GM21360 (cell line): ENCODE results near the gene NDOR1.

Source experiments
- ATAC-seq: cut with Tn5 transposase; IDR thresholded peaks from one replicate; pipeline ENCODE4 v1.9.1; 2021; ENCODE audit warnings: mild to moderate bottlenecking, moderate library complexity; ENCODE audit not compliant: unreplicated experiment

NDOR1 gene

DNA sequence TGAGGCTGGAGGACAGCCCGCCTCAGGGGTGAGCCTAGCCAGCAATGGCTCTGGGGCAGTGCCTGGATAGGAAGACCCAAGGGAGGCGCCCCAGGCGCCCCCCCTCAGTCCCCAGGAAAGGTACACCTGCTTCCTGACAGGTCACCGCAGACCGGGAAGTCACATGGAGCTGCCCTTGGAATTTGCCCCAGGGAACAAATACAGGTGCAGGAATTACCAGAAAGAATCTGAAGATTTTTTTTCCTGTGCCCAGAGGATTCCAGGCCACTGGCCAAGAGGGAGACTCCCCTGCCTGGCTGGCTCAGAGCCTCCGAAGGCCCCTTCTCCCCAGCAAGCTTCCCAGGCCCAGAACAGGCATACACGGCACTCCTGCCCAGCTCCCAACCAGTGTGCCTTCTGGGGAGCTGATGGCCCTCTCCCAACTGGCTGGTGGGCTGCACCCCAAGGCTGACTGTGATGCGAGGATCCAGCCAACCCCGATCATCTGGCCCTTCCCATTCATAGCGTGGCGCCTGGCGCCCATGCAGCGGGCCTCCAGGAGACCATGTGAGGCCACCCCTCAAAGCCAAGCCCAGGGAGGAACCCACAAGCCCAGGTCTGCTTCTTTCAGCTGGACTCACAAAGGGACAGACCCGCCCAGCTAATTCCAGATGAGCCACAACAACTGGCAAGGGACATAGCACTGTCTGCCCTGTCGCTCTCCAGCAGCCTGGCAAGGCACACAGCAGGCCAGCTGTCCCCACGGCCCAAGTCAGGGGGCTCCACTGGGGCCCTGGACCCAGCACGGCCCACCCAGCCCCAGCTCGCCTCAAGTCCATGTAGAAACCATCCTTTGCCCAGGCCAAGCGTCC is 7.2 kb upstream of the NDOR1 start:
- no peak for ATAC-seq

DNA sequence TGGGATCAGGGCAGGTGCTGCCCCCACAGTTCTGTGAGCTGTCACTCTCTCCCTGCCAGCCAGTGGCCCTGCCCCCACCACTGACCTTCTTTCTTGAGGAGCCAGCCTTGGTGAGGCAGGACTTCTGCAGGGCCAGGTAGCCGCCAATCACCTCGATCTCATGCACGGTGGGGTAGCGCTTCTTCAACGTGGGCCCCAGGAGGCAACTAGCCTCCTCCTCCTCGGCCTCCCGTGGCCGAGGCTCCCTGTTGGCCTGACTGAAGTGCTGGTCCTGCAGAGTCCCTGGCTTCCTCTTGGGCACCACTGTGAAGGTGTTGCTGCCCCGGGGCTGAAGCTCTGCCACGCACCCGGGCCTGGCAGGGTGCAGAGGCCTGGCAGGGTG is 6.6 kb upstream of the NDOR1 start:
- no peak for ATAC-seq

GRCh38 chr9:137199411-137200121 is 5.9 kb upstream of the NDOR1 start:
- ATAC-seq, result no peak

GRCh38 chr9:137200311-137201204 is 4.9 kb upstream of the NDOR1 start, which contains the start of gene TPRN:
Gene TPRN (minus strand): TSS chr9:137200741. CDS start chr9:137200711, 30 bp downstream.
- ATAC-seq, result peak; percentile 81

GRCh38 chr9:137201205-137201868 is 4.2 kb upstream of the NDOR1 start:
- ATAC-seq, result no peak

GRCh38 chr9:137202966-137203365 is 2.5 kb upstream of the NDOR1 start:
- ATAC-seq, result no peak

GRCh38 chr9:137204731-137205125 is 772 bp upstream of the NDOR1 start:
- no peak for ATAC-seq

GRCh38 chr9:137206602-137207001 is 1.1 kb downstream of the NDOR1 start:
- ATAC-seq, result no peak

GRCh38 chr9:137211532-137211931 is 6.0 kb downstream of the NDOR1 start:
- no peak for ATAC-seq

GRCh38 chr9:137212520-137212919 is 7.0 kb downstream of the NDOR1 start:
- no peak for ATAC-seq

GRCh38 chr9:137213160-137214060 is 7.9 kb downstream of the NDOR1 start:
- no peak for ATAC-seq

- ATAC-seq, result no peak
Observed at GRCh38 chr9:137214620-137215019, 9.1 kb downstream of the NDOR1 start.

- ATAC-seq, result no peak
Observed at GRCh38 chr9:137215196-137215986, 9.9 kb downstream of the NDOR1 start.

GRCh38 chr9:137216188-137216965 is 10.9 kb downstream of the NDOR1 start:
- no peak for ATAC-seq

DNA sequence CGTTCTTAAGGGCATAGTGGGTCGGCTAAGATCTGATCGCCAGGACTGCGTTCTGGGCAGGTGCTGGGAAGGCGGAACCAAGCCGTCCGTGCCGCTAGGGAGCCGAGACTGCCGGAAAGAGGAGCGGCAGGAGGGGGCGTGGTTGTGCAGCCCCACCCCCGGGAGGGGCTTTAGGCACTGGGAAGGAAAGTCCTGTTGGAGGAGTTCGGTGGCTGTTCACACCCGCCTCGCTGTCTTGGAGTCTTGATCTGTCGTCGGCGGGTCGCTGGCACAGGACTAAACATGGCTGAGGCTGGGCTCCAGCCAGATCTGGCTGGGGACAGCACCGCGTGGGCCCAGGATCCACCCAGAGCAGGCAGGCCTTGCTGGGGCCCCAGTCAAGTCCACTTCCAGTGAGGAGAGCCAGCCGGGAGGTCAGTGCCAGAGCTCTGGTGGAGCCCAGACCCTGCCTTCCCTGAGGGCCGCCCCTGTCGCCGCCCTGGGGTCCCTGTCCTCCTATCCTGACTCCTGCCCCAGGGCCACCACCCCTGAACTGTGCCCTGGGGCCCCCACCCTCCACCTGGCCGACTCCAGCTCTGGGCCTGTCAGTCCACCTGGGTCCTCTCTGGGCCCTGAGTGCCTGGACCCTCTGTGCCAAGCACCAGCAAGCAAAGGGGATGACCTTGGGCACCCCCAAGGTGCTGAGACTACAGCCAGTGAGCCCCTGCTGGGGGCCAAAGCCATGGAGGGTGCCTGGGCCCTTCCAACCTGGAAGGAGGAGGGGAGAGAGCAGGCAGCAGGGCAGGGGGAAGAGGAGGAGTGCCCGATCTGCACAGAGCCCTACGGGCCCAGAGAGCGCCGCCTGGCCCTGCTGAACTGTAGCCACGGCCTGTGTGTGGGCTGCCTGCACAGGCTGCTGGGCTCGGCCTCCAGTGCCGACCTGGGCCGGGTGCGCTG is 12.0 kb downstream of the NDOR1 start:
- ATAC-seq, result no peak

DNA sequence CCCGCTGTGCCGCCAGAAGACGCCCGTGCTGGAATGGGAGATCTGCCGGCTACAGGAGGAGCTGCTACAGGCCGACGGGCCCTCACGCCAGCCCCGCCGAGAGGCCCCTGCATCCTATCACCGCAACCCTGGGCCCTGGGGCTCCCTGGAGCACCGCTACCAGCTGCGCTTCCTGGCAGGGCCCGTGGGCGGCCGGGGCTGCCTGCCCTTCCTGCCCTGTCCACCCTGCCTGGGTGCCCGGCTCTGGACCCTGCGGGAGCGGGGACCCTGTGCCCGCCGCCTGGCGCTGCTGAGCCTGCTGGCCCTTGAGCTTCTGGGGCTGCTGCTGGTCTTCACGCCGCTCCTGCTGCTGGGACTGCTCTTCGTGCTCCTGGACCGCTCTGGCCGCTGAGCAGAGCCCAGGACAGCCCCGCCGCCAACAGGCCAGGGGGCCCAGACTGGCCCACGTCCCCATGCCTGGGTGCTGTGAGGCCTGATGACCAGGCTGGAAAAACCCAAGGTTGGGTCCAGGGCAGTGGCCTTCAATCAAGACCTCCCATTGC is 12.8 kb downstream of the NDOR1 start:
- no peak for ATAC-seq
